ENCODE measurements around the gene FOXP2. TPM values are rescaled to one million over a fixed set of nuclear protein-coding genes. Genes with fewer than 3 reads are reported as not detected.

FOXP2 gene
- total RNA-seq, 1 experiment from 2014 or later: not detected

- Histone ChIP-seq H3K79me2 (ENCODE audit: low read length) (no peaks in the 10 kb centered on the region), H2AFZ (ENCODE audit: low read length) (no peak overlapping the region), H4K20me1 (ENCODE audit: low read length) (no peaks in the 10 kb centered on the region), H3K27me3 (ENCODE audit: low read length) (peaks cover 73% of the 10 kb centered on the region), H3K9ac (ENCODE audit: low read length) (no peak overlapping the region), H3K9me2 (replicated peaks; ENCODE audit: low read length) (no peaks in the 10 kb centered on the region), H3K27ac (ENCODE audit: low read length) (no peak overlapping the region), H3K36me3 (ENCODE audit: low read depth, low read length) (no peaks in the 10 kb centered on the region), H3K4me3 (ENCODE audit: low read length) (no peak overlapping the region), H3K4me1 (ENCODE audit: insufficient read depth, low read length) (no peaks in the 10 kb centered on the region), H3F3A (ENCODE audit: low read length, unreplicated experiment) (no peaks in the 10 kb centered on the region), H3K4me2 (ENCODE audit: low read length) (no peak overlapping the region), H3K9me3 (ENCODE audit: low read length) (no peaks in the 10 kb centered on the region)
- no peak for ATAC-seq
- TF ChIP-seq EZH2phosphoT487 (IDR thresholded peaks at IDR 0.05; ENCODE audit: borderline replicate concordance, low read length): no peak
- TF ChIP-seq CTCF (conservative IDR thresholded peaks at IDR 0.05; ENCODE audit: low read depth, low read length): no peak
- no peak for TF ChIP-seq EZH2 (IDR thresholded peaks at IDR 0.05; ENCODE audit: low read length, unreplicated experiment)
- ChIA-PET CTCF (no interaction called here), POLR2A (ENCODE audit: unreplicated experiment) (no interaction called here)
- intact Hi-C loops (cut with micrococcal nuclease): loop anchor here (5.0 kb wide), 2 partner anchors 235 to 580 kb away; no protein-coding TSS in a partner anchor
- DNase-seq: no peak
- no TSS peak for BruUV-seq (replicated peaks)
Measured at GRCh38 chr7:114662002-114662677, 247.5 kb downstream of the FOXP2 start.

GRCh38 chr7:114663502-114663901, 248.9 kb downstream of the FOXP2 start:
- TF ChIP-seq EZH2phosphoT487 (IDR thresholded peaks at IDR 0.05; ENCODE audit: borderline replicate concordance, low read length): no peak
- peak; percentile 47 for TF ChIP-seq CTCF (conservative IDR thresholded peaks at IDR 0.05; ENCODE audit: low read depth, low read length)
- H3K4me2 ChIP-seq (ENCODE audit: low read length): no peak overlapping the region

GRCh38 chr7:114670676-114671075, 256.1 kb downstream of the FOXP2 start:
- Histone ChIP-seq H3K36me3 (ENCODE audit: low read depth, low read length) (no peaks in the 10 kb centered on the region), H3K9me2 (replicated peaks; ENCODE audit: low read length) (no peaks in the 10 kb centered on the region), H3K27me3 (ENCODE audit: low read length) (peaks cover 29% of the 10 kb centered on the region), H3K4me1 (ENCODE audit: insufficient read depth, low read length) (no peaks in the 10 kb centered on the region), H3K9me3 (ENCODE audit: low read length) (no peaks in the 10 kb centered on the region), H4K20me1 (ENCODE audit: low read length) (no peaks in the 10 kb centered on the region), H3K27ac (ENCODE audit: low read length) (no peak overlapping the region), H3K4me2 (ENCODE audit: low read length) (no peak overlapping the region), H3F3A (ENCODE audit: low read length, unreplicated experiment) (no peaks in the 10 kb centered on the region), H3K4me3 (ENCODE audit: low read length) (no peak overlapping the region), H3K79me2 (ENCODE audit: low read length) (no peaks in the 10 kb centered on the region), H3K9ac (ENCODE audit: low read length) (no peak overlapping the region), H2AFZ (ENCODE audit: low read length) (no peak overlapping the region)
- no TSS peak for BruUV-seq (replicated peaks)
- ATAC-seq: no peak
- DNase-seq: no peak
- POLR2A ChIA-PET (ENCODE audit: unreplicated experiment): no interaction called here
- CTCF ChIA-PET: no interaction called here
- intact Hi-C loops (cut with micrococcal nuclease): no loop called here
- TF ChIP-seq EZH2 (IDR thresholded peaks at IDR 0.05; ENCODE audit: low read length, unreplicated experiment) (no peak), EZH2phosphoT487 (IDR thresholded peaks at IDR 0.05; ENCODE audit: borderline replicate concordance, low read length) (no peak), CTCF (conservative IDR thresholded peaks at IDR 0.05; ENCODE audit: low read depth, low read length) (no peak)

More at GRCh38 chr7:114663502-114663901, 248.9 kb downstream of the FOXP2 start:
- H3K4me3 ChIP-seq (ENCODE audit: low read length): no peak overlapping the region
- no peaks in the 10 kb centered on the region for H4K20me1 ChIP-seq (ENCODE audit: low read length)
- H3K27me3 ChIP-seq (ENCODE audit: low read length): peaks cover 60% of the 10 kb centered on the region
- no peaks in the 10 kb centered on the region for H3F3A ChIP-seq (ENCODE audit: low read length, unreplicated experiment)
- H3K9ac ChIP-seq (ENCODE audit: low read length): no peak overlapping the region
- ChIA-PET CTCF (interaction anchor here (0.6 to 1.3 kb wide), 6 partner anchors 9 to 1076 kb away, joined by 3 to 14 read pairs (median 6); no protein-coding TSS in a partner anchor), POLR2A (ENCODE audit: unreplicated experiment) (interaction anchor here (0.7 kb wide), 1 partner anchor 19 kb away, joined by 9 read pairs; no protein-coding TSS in a partner anchor)
- no peaks in the 10 kb centered on the region for H3K9me2 ChIP-seq (replicated peaks; ENCODE audit: low read length)
- DNase-seq: peak; percentile 52
- no peaks in the 10 kb centered on the region for H3K4me1 ChIP-seq (ENCODE audit: insufficient read depth, low read length)
- ATAC-seq: no peak
- H3K9me3 ChIP-seq (ENCODE audit: low read length): no peaks in the 10 kb centered on the region
- no TSS peak for BruUV-seq (replicated peaks)
- no peaks in the 10 kb centered on the region for H3K79me2 ChIP-seq (ENCODE audit: low read length)
- H3K36me3 ChIP-seq (ENCODE audit: low read depth, low read length): no peaks in the 10 kb centered on the region
- intact Hi-C loops (cut with micrococcal nuclease): loop anchor here (5.0 kb wide), 2 partner anchors 236 to 581 kb away; no protein-coding TSS in a partner anchor
- no peak overlapping the region for H3K27ac ChIP-seq (ENCODE audit: low read length)
- no peak overlapping the region for H2AFZ ChIP-seq (ENCODE audit: low read length)
